ENCODE results near the gene RASD2.

DNA sequence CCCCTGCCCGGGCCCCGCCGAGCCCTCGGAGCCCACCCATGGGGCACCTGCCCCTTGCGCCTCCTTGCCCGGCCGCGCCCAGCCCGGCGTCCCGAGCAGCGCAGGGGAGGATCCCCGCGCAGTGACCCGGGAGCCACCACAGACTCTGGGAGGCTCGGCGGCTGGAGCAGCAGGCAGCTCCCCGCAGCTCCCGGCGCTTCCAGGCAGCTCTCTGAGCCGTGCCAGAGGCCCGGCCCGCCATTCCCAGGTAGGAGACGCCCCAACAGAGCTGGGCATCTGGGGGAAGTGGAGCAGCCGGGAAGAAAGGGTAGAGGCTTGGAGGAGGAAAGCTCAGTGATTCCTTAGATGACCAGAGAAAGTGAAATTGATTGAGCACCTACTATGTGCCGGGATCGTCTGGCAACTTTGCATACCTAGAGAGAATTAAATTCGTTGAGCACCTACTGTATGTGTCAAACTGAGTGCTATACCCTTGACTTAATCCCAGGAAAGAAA, 670 bp downstream of the RASD2 start:
- TF ChIP-seq, protein P1, sequence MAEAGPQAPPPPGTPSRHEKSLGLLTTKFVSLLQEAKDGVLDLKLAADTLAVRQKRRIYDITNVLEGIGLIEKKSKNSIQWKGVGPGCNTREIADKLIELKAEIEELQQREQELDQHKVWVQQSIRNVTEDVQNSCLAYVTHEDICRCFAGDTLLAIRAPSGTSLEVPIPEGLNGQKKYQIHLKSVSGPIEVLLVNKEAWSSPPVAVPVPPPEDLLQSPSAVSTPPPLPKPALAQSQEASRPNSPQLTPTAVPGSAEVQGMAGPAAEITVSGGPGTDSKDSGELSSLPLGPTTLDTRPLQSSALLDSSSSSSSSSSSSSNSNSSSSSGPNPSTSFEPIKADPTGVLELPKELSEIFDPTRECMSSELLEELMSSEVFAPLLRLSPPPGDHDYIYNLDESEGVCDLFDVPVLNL (CRISPR knock-in tag; IDR thresholded peaks at IDR 0.05; ENCODE audit: borderline replicate concordance, low read depth): no peak
- TF ChIP-seq ZNF317 (CRISPR knock-in tag; IDR thresholded peaks at IDR 0.05; ENCODE audit: borderline replicate concordance, low read depth) (no peak), ATF2 (CRISPR knock-in tag; IDR thresholded peaks at IDR 0.05; ENCODE audit: borderline replicate concordance, low read depth) (no peak), ZNF416 (CRISPR knock-in tag; IDR thresholded peaks at IDR 0.05) (no peak), CTCF (IDR thresholded peaks at IDR 0.05) (no peak)
- TF ChIP-seq, protein P2, sequence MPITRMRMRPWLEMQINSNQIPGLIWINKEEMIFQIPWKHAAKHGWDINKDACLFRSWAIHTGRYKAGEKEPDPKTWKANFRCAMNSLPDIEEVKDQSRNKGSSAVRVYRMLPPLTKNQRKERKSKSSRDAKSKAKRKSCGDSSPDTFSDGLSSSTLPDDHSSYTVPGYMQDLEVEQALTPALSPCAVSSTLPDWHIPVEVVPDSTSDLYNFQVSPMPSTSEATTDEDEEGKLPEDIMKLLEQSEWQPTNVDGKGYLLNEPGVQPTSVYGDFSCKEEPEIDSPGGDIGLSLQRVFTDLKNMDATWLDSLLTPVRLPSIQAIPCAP (CRISPR knock-in tag; IDR thresholded peaks at IDR 0.05): no peak
- TF ChIP-seq, protein P3, sequence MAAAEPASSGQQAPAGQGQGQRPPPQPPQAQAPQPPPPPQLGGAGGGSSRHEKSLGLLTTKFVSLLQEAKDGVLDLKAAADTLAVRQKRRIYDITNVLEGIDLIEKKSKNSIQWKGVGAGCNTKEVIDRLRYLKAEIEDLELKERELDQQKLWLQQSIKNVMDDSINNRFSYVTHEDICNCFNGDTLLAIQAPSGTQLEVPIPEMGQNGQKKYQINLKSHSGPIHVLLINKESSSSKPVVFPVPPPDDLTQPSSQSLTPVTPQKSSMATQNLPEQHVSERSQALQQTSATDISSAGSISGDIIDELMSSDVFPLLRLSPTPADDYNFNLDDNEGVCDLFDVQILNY (CRISPR knock-in tag; IDR thresholded peaks at IDR 0.05): no peak
